ENCODE data around the gene FTO. TPM values are rescaled to one million over a fixed set of nuclear protein-coding genes. Genes with fewer than 3 reads are reported as not detected.
A peak's percentile ranks its signal among the peaks of the same experiment; 100 is the strongest.

FTO gene
- total RNA-seq (116 TPM), polyA plus RNA-seq (ENCODE audit: insufficient read depth, low read depth, low replicate concordance) (22.3 TPM)
- long read RNA-seq, donor 1, full-length matches to known transcripts: 5 of 5 reads
- long read RNA-seq, donor 1, partial matches to known transcripts: 0 of 5 reads
- long read RNA-seq, donor 1, other reads (novel, unspliced or antisense): 0 of 5 reads
- long read RNA-seq, donor 2, full-length matches to known transcripts: 7 of 7 reads
- long read RNA-seq, donor 2, partial matches to known transcripts: 0 of 7 reads
- long read RNA-seq, donor 2, other reads (novel, unspliced or antisense): 0 of 7 reads
- long read RNA-seq, donor 3, full-length matches to known transcripts: 4 of 4 reads
- long read RNA-seq, donor 3, partial matches to known transcripts: 0 of 4 reads
- long read RNA-seq, donor 3, other reads (novel, unspliced or antisense): 0 of 4 reads
- long read RNA-seq, donor 4, full-length matches to known transcripts: 5 of 5 reads
- long read RNA-seq, donor 4, partial matches to known transcripts: 0 of 5 reads
- long read RNA-seq, donor 4, other reads (novel, unspliced or antisense): 0 of 5 reads
- long read RNA-seq, donor 5, full-length matches to known transcripts: 2 of 2 reads
- long read RNA-seq, donor 5, partial matches to known transcripts: 0 of 2 reads
- long read RNA-seq, donor 5, other reads (novel, unspliced or antisense): 0 of 2 reads
- long read RNA-seq, donor 6, full-length matches to known transcripts: 2 of 2 reads
- long read RNA-seq, donor 6, partial matches to known transcripts: 0 of 2 reads
- long read RNA-seq, donor 6, other reads (novel, unspliced or antisense): 0 of 2 reads
- long read RNA-seq, donor 7, full-length matches to known transcripts: 12 of 25 reads
- long read RNA-seq, donor 7, partial matches to known transcripts: 0 of 25 reads
- long read RNA-seq, donor 7, other reads (novel, unspliced or antisense): 13 of 25 reads
- long read RNA-seq, donor 8, full-length matches to known transcripts: 4 of 4 reads
- long read RNA-seq, donor 8, partial matches to known transcripts: 0 of 4 reads
- long read RNA-seq, donor 8, other reads (novel, unspliced or antisense): 0 of 4 reads
- long read RNA-seq, donor 9, full-length matches to known transcripts: 4 of 4 reads
- long read RNA-seq, donor 9, partial matches to known transcripts: 0 of 4 reads
- long read RNA-seq, donor 9, other reads (novel, unspliced or antisense): 0 of 4 reads
- long read RNA-seq, donor 10, full-length matches to known transcripts: 8 of 8 reads
- long read RNA-seq, donor 10, partial matches to known transcripts: 0 of 8 reads
- long read RNA-seq, donor 10, other reads (novel, unspliced or antisense): 0 of 8 reads

DNA sequence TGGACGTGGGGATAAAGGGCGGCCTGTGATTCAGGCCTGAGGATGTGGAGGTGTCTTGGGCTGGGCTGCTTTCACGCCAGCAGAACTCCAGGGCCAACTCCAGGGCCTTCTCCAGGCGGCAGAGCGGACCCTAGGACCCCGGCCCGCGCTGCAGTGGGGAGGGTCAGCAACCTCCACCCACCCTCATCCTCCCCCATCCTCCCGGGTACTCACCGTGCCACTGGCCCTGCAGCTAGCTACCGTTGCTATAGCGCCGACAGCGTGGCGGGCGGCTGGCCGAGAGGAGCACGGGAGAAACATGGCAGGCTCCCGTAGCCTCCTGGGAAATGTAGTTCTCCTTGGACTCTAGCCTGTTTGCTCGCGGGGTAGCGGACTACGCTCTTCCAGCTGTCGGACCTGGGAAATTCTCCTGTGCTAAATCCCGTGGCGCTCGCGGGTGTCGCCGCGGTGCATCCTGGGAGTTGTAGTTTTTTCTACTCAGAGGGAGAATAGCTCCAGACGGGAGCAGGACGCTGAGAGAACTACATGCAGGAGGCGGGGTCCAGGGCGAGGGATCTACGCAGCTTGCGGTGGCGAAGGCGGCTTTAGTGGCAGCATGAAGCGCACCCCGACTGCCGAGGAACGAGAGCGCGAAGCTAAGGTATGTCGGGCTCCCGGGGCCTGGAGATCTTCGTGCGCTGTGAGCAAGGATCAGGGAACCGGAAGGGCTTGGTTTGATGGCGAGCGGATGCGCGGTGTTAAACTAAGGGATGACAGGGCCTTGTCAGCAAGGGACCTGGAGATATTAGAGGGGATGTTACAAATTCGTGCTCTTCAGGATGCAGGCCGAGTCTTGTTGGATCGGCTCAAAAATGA, at the start of gene FTO, which contains the start of gene RPGRIP1L:
Gene FTO (plus strand): TSS at position 567 of the 855 bp plus-strand sequence.
Gene RPGRIP1L (minus strand): TSS at position 270 of the 855 bp plus-strand sequence. CDS start 3,136 bp downstream, outside the sequence.
- Histone ChIP-seq H3K4me3 (ENCODE audit: low read length in 3 of 3) (peak within 1 kb of the TSS; percentile 82 to 100 (median 95)), H3K27me3 (ENCODE audit: control insufficient read depth, insufficient read depth, low read length) (no peaks in the 10 kb centered on the region), H3K9ac (ENCODE audit: low read length in 3 of 3) (peak within 1 kb of the TSS; percentile 87 to 97 (median 94)), H3K4me1 (ENCODE audit: control insufficient read depth in 2 of 3, insufficient read depth in 2 of 3, low read depth in 1 of 3, low read length in 3 of 3) (peaks cover 0 to 10% (median 2%) of the 10 kb centered on the region in 3 donors), H3K9me3 (ENCODE audit: control insufficient read depth in 2 of 3, insufficient read depth in 1 of 3, low read length in 3 of 3) (no peaks in the 10 kb centered on the region), H3K36me3 (ENCODE audit: control insufficient read depth in 2 of 3, insufficient read depth in 3 of 3, low read length in 3 of 3) (peaks cover 0 to 2% (median 0%) of the 10 kb centered on the region in 3 donors), H3K27ac (ENCODE audit: low read depth in 2 of 2, low read length in 2 of 2) (peak within 1 kb of the TSS; percentile 52 to 74)
- DNase-seq (peak; percentile 99 to 100 (median 99)), FAIRE-seq (peak; percentile 97)
- intact Hi-C loops (cut with DNase I): no loop called here
- TF ChIP-seq, protein P1, sequence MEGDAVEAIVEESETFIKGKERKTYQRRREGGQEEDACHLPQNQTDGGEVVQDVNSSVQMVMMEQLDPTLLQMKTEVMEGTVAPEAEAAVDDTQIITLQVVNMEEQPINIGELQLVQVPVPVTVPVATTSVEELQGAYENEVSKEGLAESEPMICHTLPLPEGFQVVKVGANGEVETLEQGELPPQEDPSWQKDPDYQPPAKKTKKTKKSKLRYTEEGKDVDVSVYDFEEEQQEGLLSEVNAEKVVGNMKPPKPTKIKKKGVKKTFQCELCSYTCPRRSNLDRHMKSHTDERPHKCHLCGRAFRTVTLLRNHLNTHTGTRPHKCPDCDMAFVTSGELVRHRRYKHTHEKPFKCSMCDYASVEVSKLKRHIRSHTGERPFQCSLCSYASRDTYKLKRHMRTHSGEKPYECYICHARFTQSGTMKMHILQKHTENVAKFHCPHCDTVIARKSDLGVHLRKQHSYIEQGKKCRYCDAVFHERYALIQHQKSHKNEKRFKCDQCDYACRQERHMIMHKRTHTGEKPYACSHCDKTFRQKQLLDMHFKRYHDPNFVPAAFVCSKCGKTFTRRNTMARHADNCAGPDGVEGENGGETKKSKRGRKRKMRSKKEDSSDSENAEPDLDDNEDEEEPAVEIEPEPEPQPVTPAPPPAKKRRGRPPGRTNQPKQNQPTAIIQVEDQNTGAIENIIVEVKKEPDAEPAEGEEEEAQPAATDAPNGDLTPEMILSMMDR (IDR thresholded peaks at IDR 0.05; ENCODE audit: borderline replicate concordance, extremely low read depth, insufficient read depth): peak; percentile 11

- no peak for DNase-seq
- H3K36me3 ChIP-seq (ENCODE audit: control insufficient read depth in 2 of 3, insufficient read depth in 3 of 3, low read length in 3 of 3): peaks cover 0 to 2% (median 0%) of the 10 kb centered on the region in 3 donors
- peak; percentile 88 for FAIRE-seq
- H3K27me3 ChIP-seq (ENCODE audit: control insufficient read depth, insufficient read depth, low read length): no peaks in the 10 kb centered on the region
- H3K4me3 ChIP-seq (ENCODE audit: low read length in 3 of 3): no peak overlapping the region
- no peak overlapping the region for H3K9ac ChIP-seq (ENCODE audit: low read length in 3 of 3)
- H3K27ac ChIP-seq (ENCODE audit: low read depth in 2 of 2, low read length in 2 of 2): no peak overlapping the region
- intact Hi-C loops (cut with DNase I): no loop called here
- H3K4me1 ChIP-seq (ENCODE audit: control insufficient read depth in 2 of 3, insufficient read depth in 2 of 3, low read depth in 1 of 3, low read length in 3 of 3): no peaks in the 10 kb centered on the region
- H3K9me3 ChIP-seq (ENCODE audit: control insufficient read depth in 2 of 3, insufficient read depth in 1 of 3, low read length in 3 of 3): no peaks in the 10 kb centered on the region
- TF ChIP-seq, protein P1 (IDR thresholded peaks at IDR 0.05; ENCODE audit: borderline replicate concordance, extremely low read depth, insufficient read depth): no peak
Observed at GRCh38 chr16:53654946-53655345, 49.0 kb upstream of the FTO start.

- H3K9ac ChIP-seq (ENCODE audit: low read length in 3 of 3): no peak overlapping the region
- no peaks in the 10 kb centered on the region for H3K4me1 ChIP-seq (ENCODE audit: control insufficient read depth in 2 of 3, insufficient read depth in 2 of 3, low read depth in 1 of 3, low read length in 3 of 3)
- no peaks in the 10 kb centered on the region for H3K9me3 ChIP-seq (ENCODE audit: control insufficient read depth in 2 of 3, insufficient read depth in 1 of 3, low read length in 3 of 3)
- no peak overlapping the region for H3K4me3 ChIP-seq (ENCODE audit: low read length in 3 of 3)
- H3K27ac ChIP-seq (ENCODE audit: low read depth in 2 of 2, low read length in 2 of 2): no peak overlapping the region
- DNase-seq (no peak), FAIRE-seq (no peak)
- H3K27me3 ChIP-seq (ENCODE audit: control insufficient read depth, insufficient read depth, low read length): no peaks in the 10 kb centered on the region
- TF ChIP-seq, protein P1 (IDR thresholded peaks at IDR 0.05; ENCODE audit: borderline replicate concordance, extremely low read depth, insufficient read depth): no peak
- H3K36me3 ChIP-seq (ENCODE audit: control insufficient read depth in 2 of 3, insufficient read depth in 3 of 3, low read length in 3 of 3): no peaks in the 10 kb centered on the region
- intact Hi-C loops (cut with DNase I): no loop called here
Observed at GRCh38 chr16:53662072-53662471, 41.9 kb upstream of the FTO start.

Measured in kidney (tissue), 22 donors.